GM19043 (cell line): ENCODE results near the gene EXOC4.
"Not testable (repeated sequence)": the region's sequence is repeated elsewhere in the genome, so short reads cannot be mapped to it uniquely, and the experiment has no call there.

ENCODE experiments used
- ATAC-seq: cut with Tn5 transposase; IDR thresholded peaks from one replicate; pipeline ENCODE4 v1.9.1; 2021; ENCODE audit warnings: low read depth; ENCODE audit not compliant: unreplicated experiment

EXOC4 gene

GRCh38 chr7:133601617-133602016, 348.7 kb downstream of the EXOC4 start:
- ATAC-seq = no peak

GRCh38 chr7:133602291-133602690, 349.4 kb downstream of the EXOC4 start:
- ATAC-seq = no peak

GRCh38 chr7:133606991-133607390, 354.1 kb downstream of the EXOC4 start:
- no peak for ATAC-seq

- no peak for ATAC-seq
Measured at GRCh38 chr7:133609806-133610205, 356.9 kb downstream of the EXOC4 start.

GRCh38 chr7:133611955-133612354, 359.1 kb downstream of the EXOC4 start:
- ATAC-seq = no peak

GRCh38 chr7:133613250-133613790, 360.4 kb downstream of the EXOC4 start:
- no peak for ATAC-seq

GRCh38 chr7:133614251-133614650, 361.4 kb downstream of the EXOC4 start:
- ATAC-seq = no peak

- no peak for ATAC-seq
Measured at GRCh38 chr7:133618970-133619369, 366.1 kb downstream of the EXOC4 start.

GRCh38 chr7:133619491-133619890, 366.6 kb downstream of the EXOC4 start:
- ATAC-seq = no peak

- no peak for ATAC-seq
Measured at GRCh38 chr7:133623721-133624120, 370.8 kb downstream of the EXOC4 start.

GRCh38 chr7:133625046-133625445, 372.2 kb downstream of the EXOC4 start:
- no peak for ATAC-seq

GRCh38 chr7:133629701-133630100, 376.8 kb downstream of the EXOC4 start:
- no peak for ATAC-seq

- ATAC-seq = no peak
Measured at GRCh38 chr7:133633055-133633454, 380.2 kb downstream of the EXOC4 start.

- no peak for ATAC-seq
Measured at GRCh38 chr7:133635541-133635940, 382.7 kb downstream of the EXOC4 start.

GRCh38 chr7:133638857-133639256, 386.0 kb downstream of the EXOC4 start:
- no peak for ATAC-seq

- no peak for ATAC-seq
Measured at GRCh38 chr7:133641436-133641835, 388.6 kb downstream of the EXOC4 start.

- no peak for ATAC-seq
Measured at GRCh38 chr7:133642907-133643306, 390.0 kb downstream of the EXOC4 start.

- ATAC-seq = not testable (repeated sequence)
Measured at GRCh38 chr7:133643652-133644051, 390.8 kb downstream of the EXOC4 start.

GRCh38 chr7:133645884-133646391, 393.1 kb downstream of the EXOC4 start:
- ATAC-seq = no peak

GRCh38 chr7:133646472-133647315, 393.8 kb downstream of the EXOC4 start:
- ATAC-seq = no peak

GRCh38 chr7:133649593-133649992, 396.7 kb downstream of the EXOC4 start:
- no peak for ATAC-seq

GRCh38 chr7:133650069-133650468, 397.2 kb downstream of the EXOC4 start:
- ATAC-seq = no peak
